DND-41 (cell line): ENCODE data around the gene ZSWIM6.

Source experiments
- ATAC-seq: fragments of 200-7000 bp; cut with Tn5 transposase; 3 replicates; pipeline ENCODE4 v1.9.1; 2021; ENCODE audit warnings: low read depth; ENCODE audit not compliant: insufficient read depth
- DNase-seq: peaks from one replicate; pipeline ENCODE4 v3.0.0-alpha.2; 2020
- H2AFZ ChIP-seq: 2 replicates; pipeline ENCODE4 v1.6.0; 2012; ENCODE audit warnings: low read depth, low read length
- H3K27ac ChIP-seq: 2 replicates; pipeline ENCODE4 v1.5.1; 2012; ENCODE audit warnings: low read length, inconsistent platforms
- H3K27me3 ChIP-seq: fragments of 200-600 bp; sonication (generic); 2 replicates; pipeline ENCODE4 v1.6.0; 2012; ENCODE audit warnings: low read length, mild to moderate bottlenecking, inconsistent platforms; ENCODE audit not compliant: insufficient read depth, poor library complexity
- H3K36me3 ChIP-seq: 2 replicates; pipeline ENCODE4 v1.5.1; 2012; ENCODE audit warnings: low read length, inconsistent platforms; ENCODE audit not compliant: insufficient read depth
- H3K4me1 ChIP-seq: 2 replicates; pipeline ENCODE4 v1.5.1; 2012; ENCODE audit warnings: mild to moderate bottlenecking, low read length; ENCODE audit not compliant: insufficient read depth
- H3K4me2 ChIP-seq: 2 replicates; pipeline ENCODE4 v1.6.0; 2012; ENCODE audit warnings: mild to moderate bottlenecking, moderate library complexity, low read length, inconsistent platforms; ENCODE audit not compliant: insufficient read depth
- H3K4me3 ChIP-seq, 2 experiments: fragments of 200-600 bp in 1 of 2; shearing (Covaris generic) in 1 of 2; 2 replicates each; pipeline ENCODE4 v1.5.1; 2012 to 2016; ENCODE audit warnings: inconsistent platforms in 2 of 2, low read length in 2 of 2, mild to moderate bottlenecking in 2 of 2, low read depth in 1 of 2, moderate library complexity in 1 of 2
- H3K79me2 ChIP-seq: 2 replicates; pipeline ENCODE4 v1.6.0; 2012; ENCODE audit warnings: low read length, inconsistent platforms; ENCODE audit not compliant: insufficient read depth
- H3K9ac ChIP-seq: 2 replicates; pipeline ENCODE4 v1.6.0; 2012; ENCODE audit warnings: low read depth, mild to moderate bottlenecking, inconsistent platforms, low read length, moderate library complexity
- H3K9me3 ChIP-seq: 2 replicates; pipeline ENCODE4 v1.5.1; 2012; ENCODE audit warnings: low read length, moderate library complexity, mild to moderate bottlenecking, inconsistent platforms; ENCODE audit not compliant: insufficient read depth, severe bottlenecking
- H4K20me1 ChIP-seq: 2 replicates; pipeline ENCODE4 v1.6.0; 2012; ENCODE audit warnings: low read length; ENCODE audit not compliant: insufficient read depth
- CTCF ChIP-seq: IDR thresholded peaks from 2 replicates; pipeline ENCODE4 v1.5.1; 2012; ENCODE audit warnings: borderline replicate concordance, low read length, moderate library complexity, mild to moderate bottlenecking; ENCODE audit not compliant: poor library complexity, severe bottlenecking; ENCODE audit errors: extremely low read depth
- EZH2 ChIP-seq: IDR thresholded peaks from 3 replicates; pipeline ENCODE4 v1.6.1; 2012; ENCODE audit warnings: borderline replicate concordance, low read depth, mild to moderate bottlenecking, moderate library complexity, low read length, inconsistent platforms; ENCODE audit not compliant: severe bottlenecking

ZSWIM6 gene

GRCh38 chr5:61379677-61380076, 47.6 kb downstream of the ZSWIM6 start:
- Histone ChIP-seq H3K4me1 (no peaks in the 10 kb centered on the region), H4K20me1 (no peaks in the 10 kb centered on the region), H3K4me2 (no peak overlapping the region), H3K9ac (no peak overlapping the region), H3K9me3 (no peaks in the 10 kb centered on the region), H2AFZ (no peak overlapping the region), H3K27ac (no peak overlapping the region), H3K4me3 (no peak overlapping the region), H3K36me3 (no peaks in the 10 kb centered on the region), H3K27me3 (no peaks in the 10 kb centered on the region), H3K79me2 (no peaks in the 10 kb centered on the region)
- ATAC-seq (no peak), DNase-seq (no peak)
- TF ChIP-seq CTCF (no peak), EZH2 (no peak)

DNA sequence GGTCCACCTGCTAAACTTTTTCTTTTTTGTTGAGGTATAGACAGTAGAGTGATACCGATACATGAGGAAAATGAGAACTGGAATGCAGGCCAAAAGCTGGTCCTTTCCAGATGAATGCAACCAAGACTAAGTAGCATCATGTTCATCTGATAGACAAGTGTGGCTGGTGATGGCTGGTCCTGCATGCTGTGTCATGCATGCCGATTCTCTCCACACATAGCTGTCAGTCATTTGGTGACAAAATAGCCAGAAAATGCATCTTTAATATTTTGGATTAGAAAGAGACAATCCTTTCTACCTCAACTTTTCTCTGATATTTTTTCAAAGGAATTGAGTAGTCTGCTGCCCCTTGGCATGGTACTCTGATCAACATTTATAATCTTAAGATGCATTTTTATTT, 49.9 kb downstream of the ZSWIM6 start:
- no peaks in the 10 kb centered on the region for H4K20me1 ChIP-seq

DNA sequence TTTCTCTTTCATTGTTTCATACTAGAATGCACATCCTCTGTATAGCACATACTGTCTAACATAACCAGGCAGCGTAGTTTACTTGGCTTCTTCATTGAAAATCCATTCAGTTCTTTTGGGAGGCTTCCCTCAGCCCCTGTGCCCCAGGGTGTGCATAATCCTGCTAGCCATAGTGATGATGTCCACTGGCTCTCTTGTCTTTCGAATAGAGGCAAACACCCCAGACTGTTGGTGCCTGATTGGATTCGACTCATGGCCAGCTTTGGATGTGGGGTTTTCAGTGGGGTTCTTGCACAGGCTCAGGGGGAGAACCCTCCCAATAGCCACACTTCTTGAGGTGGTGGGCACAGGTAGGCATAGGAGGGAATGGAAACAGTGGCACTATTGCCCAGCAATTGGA, 53.6 kb downstream of the ZSWIM6 start:
- no peaks in the 10 kb centered on the region for H4K20me1 ChIP-seq
- no peak overlapping the region for H3K4me3 ChIP-seq
- H3K36me3 ChIP-seq, result no peaks in the 10 kb centered on the region
- TF ChIP-seq CTCF (no peak), EZH2 (no peak)
- H3K9ac ChIP-seq, result no peak overlapping the region
- DNase-seq (no peak), ATAC-seq (no peak)
- H2AFZ ChIP-seq, result no peak overlapping the region
- no peaks in the 10 kb centered on the region for H3K4me1 ChIP-seq
- H3K79me2 ChIP-seq, result no peaks in the 10 kb centered on the region
- no peaks in the 10 kb centered on the region for H3K27me3 ChIP-seq
- H3K4me2 ChIP-seq, result no peak overlapping the region
- no peak overlapping the region for H3K27ac ChIP-seq
- no peaks in the 10 kb centered on the region for H3K9me3 ChIP-seq

More for the DNA sequence above, 49.9 kb downstream of the ZSWIM6 start:
- DNase-seq, result no peak
- ATAC-seq, result no peak
- H3K4me1 ChIP-seq, result no peaks in the 10 kb centered on the region
- H3K27ac ChIP-seq, result no peak overlapping the region
- no peaks in the 10 kb centered on the region for H3K27me3 ChIP-seq
- no peak for TF ChIP-seq EZH2
- TF ChIP-seq CTCF, result no peak
- no peaks in the 10 kb centered on the region for H3K36me3 ChIP-seq
- H3K9ac ChIP-seq, result no peak overlapping the region
- H3K79me2 ChIP-seq, result no peaks in the 10 kb centered on the region
- H3K4me3 ChIP-seq, result no peak overlapping the region
- H2AFZ ChIP-seq, result no peak overlapping the region
- H3K4me2 ChIP-seq, result no peak overlapping the region
- H3K9me3 ChIP-seq, result no peaks in the 10 kb centered on the region
